Measurements from ENCODE around the gene TRIM17. TPM values are rescaled to one million over a fixed set of nuclear protein-coding genes. Genes with fewer than 3 reads are reported as not detected.

TRIM17 gene
- total and polyA plus RNA-seq, 9 of the 15 experiments (the other 6 are each of a cell fraction or from before 2014, with no cell fraction given) = not detected

- H3K9me1 ChIP-seq (ENCODE audit: control insufficient read depth, insufficient read depth, low read length) = no peaks in the 10 kb centered on the region
- no peak overlapping the region for H3K27ac ChIP-seq (ENCODE audit: extremely low read depth, low read depth, low read length)
- no peak for ATAC-seq
- no TSS peak for BruUV-seq (replicated peaks)
- no peak overlapping the region for H2AFZ ChIP-seq (ENCODE audit: low read depth, low read length)
- no peak for FAIRE-seq
- 95% methylated on average over 18 of the region's 19 CpGs for WGBS (ENCODE audit: insufficient coverage, low coverage, missing lambda C conversion rate)
- no peaks in the 10 kb centered on the region for H3K27me3 ChIP-seq (ENCODE audit: control insufficient read depth in 2 of 2, insufficient read depth in 2 of 2, low read length in 2 of 2)
- TF ChIP-seq MEF2D (tag; conservative IDR thresholded peaks at IDR 0.05; ENCODE audit: low read depth) (no peak), SRSF3 (IDR thresholded peaks at IDR 0.05; ENCODE audit: insufficient read depth, low read length) (no peak), NELFE (IDR thresholded peaks at IDR 0.05; ENCODE audit: insufficient read depth, insufficient read length) (no peak), CBFA2T3 (IDR thresholded peaks at IDR 0.05) (no peak), WHSC1 (IDR thresholded peaks at IDR 0.05; ENCODE audit: low read length) (no peak), KHSRP (IDR thresholded peaks at IDR 0.05) (no peak), SIN3A (IDR thresholded peaks at IDR 0.05; ENCODE audit: borderline replicate concordance in 2 of 2, control insufficient read depth in 1 of 2, low read depth in 2 of 2, low read length in 2 of 2) (no peak), CBX5 (IDR thresholded peaks at IDR 0.05; ENCODE audit: borderline replicate concordance, low read depth) (no peak), HNRNPH1 (optimal IDR thresholded peaks at IDR 0.05; ENCODE audit: low read depth, low read length) (no peak), PHF21A (IDR thresholded peaks at IDR 0.05; ENCODE audit: borderline replicate concordance, low read depth) (no peak), SMC3 (conservative IDR thresholded peaks at IDR 0.05; ENCODE audit: insufficient read depth, low read depth, low read length) (no peak)
- TF ChIP-seq, protein P1, sequence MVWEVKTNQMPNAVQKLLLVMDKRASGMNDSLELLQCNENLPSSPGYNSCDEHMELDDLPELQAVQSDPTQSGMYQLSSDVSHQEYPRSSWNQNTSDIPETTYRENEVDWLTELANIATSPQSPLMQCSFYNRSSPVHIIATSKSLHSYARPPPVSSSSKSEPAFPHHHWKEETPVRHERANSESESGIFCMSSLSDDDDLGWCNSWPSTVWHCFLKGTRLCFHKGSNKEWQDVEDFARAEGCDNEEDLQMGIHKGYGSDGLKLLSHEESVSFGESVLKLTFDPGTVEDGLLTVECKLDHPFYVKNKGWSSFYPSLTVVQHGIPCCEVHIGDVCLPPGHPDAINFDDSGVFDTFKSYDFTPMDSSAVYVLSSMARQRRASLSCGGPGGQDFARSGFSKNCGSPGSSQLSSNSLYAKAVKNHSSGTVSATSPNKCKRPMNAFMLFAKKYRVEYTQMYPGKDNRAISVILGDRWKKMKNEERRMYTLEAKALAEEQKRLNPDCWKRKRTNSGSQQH (CRISPR knock-in tag; IDR thresholded peaks at IDR 0.05) = no peak
- H3K9me3 ChIP-seq (replicated peaks; ENCODE audit: control insufficient read depth, insufficient read depth, low read depth, low read length) = no peaks in the 10 kb centered on the region
- no peak for DNase-seq (ENCODE audit: extremely low read depth in 1 of 4, low spot score in 3 of 4)
- peaks cover 28 to 93% of the 10 kb centered on the region in 2 experiments for H3K4me1 ChIP-seq (replicated peaks in 1 of 2; ENCODE audit: control insufficient read depth in 2 of 2, insufficient read depth in 2 of 2, low read length in 2 of 2)
- peak overlapping the region in 1 of 2 experiments; percentile 53; a peak in 2 of 4 replicates for H3K9ac ChIP-seq (ENCODE audit: insufficient read depth in 1 of 2, low read depth in 2 of 2, low read length in 2 of 2)
- intact Hi-C loops (cut with micrococcal nuclease) (no loop called here), in situ Hi-C loops (cut with MboI) (no loop called here)
- H3K79me2 ChIP-seq (ENCODE audit: control insufficient read depth, insufficient read depth, low read length) = peaks cover 18% of the 10 kb centered on the region; the same call in 2 of the 3 replicates
- no peak overlapping the region for H3K4me3 ChIP-seq
- no peak overlapping the region for H3K4me2 ChIP-seq (ENCODE audit: insufficient read depth, low read length)
- POLR2A ChIA-PET = interaction anchor here (0.7 to 1.0 kb wide), 2 partner anchors 8 to 11 kb away, joined by 3 read pairs; no protein-coding TSS in a partner anchor
- CTCF ChIA-PET (ENCODE audit: low intra/inter-chr PET ratio) = no interaction called here
- H4K20me1 ChIP-seq (replicated peaks; ENCODE audit: control insufficient read depth, insufficient read depth, low read length) = no peaks in the 10 kb centered on the region
- no peaks in the 10 kb centered on the region for H3K36me3 ChIP-seq (ENCODE audit: control insufficient read depth, insufficient read depth, low read length)
Observed at GRCh38 chr1:228364706-228365213, 51.9 kb downstream of the TRIM17 start.

Data from K562 (cell line).